ENCODE results near the gene TGFBR1.

TGFBR1 gene

DNA sequence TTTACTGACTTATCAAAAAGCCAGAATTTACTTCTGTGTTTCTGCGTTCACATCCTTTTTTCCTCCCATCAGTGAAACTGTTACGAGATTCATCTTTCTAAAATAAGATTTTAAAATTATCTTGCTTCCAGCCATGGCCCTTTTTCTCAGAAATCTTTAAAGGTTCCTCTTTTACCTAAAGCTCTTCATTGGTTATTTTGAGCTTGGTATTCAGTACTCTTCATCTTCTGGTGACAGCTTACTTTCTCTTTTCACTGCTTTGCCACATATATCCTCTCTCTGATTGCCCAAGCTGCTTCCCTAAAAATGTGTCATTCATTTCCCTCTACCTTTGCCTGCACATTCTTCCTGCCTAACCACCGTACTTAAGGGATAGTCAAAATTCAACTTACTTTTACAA is 32.3 kb downstream of the TGFBR1 start:
- DNase-seq (ENCODE audit: low read depth) = no peak

DNA sequence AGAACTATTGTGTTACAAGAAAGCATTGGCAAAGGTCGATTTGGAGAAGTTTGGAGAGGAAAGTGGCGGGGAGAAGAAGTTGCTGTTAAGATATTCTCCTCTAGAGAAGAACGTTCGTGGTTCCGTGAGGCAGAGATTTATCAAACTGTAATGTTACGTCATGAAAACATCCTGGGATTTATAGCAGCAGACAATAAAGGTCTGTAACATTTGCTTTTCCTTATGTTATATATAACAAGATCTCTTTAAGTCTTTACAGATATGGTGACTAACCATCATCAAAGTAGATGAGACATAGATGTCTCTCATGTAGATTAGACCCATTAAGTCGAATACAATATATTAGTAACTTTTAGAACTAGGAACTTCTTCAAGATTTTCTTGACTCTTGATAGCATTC is 33.0 kb downstream of the TGFBR1 start:
- DNase-seq (ENCODE audit: low read depth) = no peak

DNA sequence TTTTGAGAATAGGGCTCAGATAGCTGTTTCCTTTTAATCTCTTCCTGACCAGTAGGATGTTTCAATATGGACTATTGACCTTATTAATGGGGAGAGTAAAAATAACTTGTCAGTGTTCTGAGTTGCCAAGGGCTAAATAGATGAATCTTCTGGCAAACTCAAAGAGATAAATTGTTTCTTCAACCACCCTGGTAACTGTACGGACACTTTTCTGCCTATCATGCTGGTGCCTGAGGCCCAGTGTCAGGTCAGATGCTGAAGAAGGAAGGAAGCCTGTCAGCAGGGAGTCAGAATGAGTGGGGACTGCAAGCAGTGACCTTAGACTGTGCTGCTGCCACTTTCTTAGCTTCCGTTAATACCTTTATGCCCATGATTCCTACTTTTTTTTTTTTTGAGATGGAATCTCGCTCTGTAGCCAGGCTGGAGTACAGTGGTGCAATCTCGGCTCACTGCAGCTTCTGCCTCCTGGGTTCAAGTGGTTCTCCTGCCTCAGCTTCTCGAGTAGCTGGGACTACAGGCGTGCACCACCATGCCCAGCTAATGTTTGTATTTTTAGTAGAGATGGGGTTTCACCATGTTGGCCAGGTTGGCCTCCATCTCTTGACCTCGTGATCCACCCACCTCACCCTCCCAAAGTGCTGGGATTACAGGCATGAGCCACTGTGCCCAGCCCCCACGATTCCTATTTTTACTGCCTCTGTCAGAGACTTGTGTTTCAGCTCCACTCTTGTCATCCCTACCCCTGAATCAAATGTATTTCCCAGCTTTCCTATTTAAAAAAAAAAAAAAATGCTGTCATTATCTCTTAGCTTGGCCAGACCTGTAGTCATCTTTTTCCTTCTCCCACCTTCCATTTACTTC is 33.7 kb downstream of the TGFBR1 start:
- DNase-seq (ENCODE audit: low read depth) = no peak

DNA sequence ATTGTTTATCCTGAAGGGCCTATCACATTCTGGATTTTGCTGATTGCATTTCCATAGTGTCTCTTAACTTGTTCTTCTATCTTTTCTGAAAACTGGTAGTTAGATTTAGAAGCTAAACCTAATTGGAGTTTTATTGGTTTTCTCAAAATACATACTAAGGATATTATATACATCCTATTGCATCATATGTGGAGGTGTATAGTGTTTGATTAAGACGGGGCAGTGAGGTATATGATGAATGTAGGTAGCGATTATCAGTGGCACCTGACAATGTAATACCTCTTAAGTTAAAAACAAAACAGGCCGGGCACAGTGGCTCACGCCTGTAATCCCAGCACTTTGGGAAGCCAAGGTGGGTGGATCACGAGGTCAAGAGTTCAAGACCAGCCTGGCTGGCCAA is 35.0 kb downstream of the TGFBR1 start:
- no peak for DNase-seq (ENCODE audit: low read depth)

DNA sequence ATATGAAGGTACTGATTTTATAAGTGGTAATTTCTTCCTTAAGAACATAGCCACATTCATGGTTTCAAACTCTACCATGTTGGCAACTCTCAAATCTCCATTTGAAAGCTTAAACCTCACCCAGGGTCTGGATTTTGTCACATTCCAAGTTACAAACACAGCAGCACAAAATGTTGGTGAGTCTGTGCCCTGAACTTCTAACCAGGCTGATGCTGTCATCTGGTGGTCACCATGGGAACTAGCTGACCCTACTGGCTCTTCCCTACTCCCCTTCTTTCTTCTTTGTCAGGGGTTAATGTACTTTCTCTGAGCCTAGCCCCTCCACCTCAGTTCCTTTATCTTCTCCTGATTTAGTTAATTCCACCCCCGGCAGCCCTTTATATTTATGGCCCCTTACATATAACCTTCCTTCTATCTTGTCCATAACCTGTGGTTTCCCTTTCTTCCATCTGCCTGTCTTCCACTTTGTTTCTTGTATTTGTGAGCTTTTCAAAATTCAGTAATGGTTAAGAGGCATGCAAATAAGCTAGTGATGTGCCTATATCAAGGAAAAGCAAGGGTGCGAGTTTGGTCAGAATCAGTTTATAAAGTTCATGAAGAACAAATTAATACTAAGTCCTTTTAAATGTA is 35.9 kb downstream of the TGFBR1 start:
- DNase-seq (ENCODE audit: low read depth) = peak; percentile 15

DNA sequence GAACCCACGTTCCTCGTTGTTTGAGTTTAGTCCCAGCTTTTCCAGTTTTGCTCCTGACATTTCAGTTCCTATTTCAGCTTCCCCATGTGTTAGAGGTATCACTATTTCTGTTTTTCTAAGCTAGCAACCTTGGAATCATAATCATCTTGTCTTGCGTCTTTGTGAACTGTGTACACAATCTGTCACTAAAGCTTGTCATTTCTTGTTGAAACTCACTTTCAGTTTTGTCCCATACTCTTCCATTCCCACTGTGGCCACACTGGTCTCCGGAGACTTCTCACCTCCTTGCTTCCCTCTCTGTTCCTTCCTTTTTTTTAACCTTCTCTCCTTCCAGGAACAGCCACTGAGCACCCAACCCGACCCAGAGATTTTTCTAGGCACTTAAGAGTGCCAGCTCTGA is 36.9 kb downstream of the TGFBR1 start:
- no peak for DNase-seq (ENCODE audit: low read depth)

DNA sequence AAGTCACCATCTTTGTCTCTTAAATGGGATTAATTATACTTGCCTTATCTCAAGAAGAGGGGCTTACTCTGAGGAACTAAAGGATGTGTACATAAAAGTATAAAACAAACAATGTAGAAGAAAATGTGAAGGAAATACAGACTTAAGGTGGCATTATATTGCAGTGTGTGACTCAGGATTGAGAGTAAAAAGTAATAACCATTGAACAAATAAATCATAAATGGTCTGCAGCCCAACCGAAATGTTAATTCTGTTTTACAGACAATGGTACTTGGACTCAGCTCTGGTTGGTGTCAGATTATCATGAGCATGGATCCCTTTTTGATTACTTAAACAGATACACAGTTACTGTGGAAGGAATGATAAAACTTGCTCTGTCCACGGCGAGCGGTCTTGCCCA is 37.4 kb downstream of the TGFBR1 start:
- no peak for DNase-seq (ENCODE audit: low read depth)

DNA sequence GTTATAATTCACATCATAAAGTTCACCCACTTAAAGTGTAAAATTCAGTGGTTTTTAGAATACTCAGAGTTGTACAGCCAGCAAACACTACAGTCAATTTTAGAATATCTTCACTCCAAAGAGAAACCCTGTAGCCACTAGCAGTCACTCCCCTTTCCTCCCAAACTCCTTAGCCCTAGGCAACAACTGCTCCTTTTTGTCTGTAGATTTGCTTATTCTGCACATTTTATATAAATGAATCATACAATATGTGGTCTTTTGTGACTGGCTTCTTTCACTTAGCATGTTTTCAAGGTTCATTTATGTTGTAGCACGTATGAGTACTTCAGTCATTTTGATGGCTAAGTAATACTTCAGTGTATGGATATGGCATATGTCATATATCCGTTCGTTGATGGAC is 38.7 kb downstream of the TGFBR1 start:
- no peak for DNase-seq (ENCODE audit: low read depth)

DNA sequence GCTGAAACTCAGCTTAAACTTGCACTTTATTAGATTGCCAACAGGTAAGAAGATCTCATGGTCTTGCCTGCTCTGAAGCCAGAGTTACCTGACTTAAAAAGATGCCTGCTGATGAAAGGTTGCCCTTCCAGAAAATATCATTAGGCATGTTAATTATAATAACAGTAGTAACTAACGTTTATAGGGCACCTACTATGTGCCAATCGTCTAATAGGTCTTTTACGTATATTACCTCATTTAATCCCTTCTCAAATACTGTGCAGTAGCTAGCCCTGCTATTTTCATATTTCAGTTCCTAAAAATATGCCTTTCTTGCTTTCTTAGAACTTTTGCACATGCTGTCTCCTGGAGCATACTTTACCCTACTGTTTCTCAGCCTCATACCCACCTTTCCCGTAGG is 40.1 kb downstream of the TGFBR1 start:
- no peak for DNase-seq (ENCODE audit: low read depth)

DNA sequence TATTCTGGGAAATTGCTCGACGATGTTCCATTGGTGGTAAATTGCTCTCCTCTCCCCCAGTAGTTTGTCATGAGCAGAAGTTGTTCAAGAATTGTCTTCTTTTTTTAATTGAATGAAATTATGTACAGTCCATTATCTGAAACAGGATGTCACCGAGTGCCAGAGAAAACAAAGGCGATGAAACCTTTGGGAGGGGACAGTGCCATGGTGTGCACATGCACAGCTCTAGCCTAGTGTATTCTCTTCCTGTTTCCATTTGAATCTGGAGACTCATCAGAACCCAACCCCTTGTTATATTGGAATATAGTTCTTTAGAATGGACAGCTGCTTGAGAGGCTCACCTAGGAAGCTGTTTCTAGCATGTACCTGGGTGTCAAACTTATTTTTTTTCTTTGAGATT is 41.7 kb downstream of the TGFBR1 start:
- no peak for DNase-seq (ENCODE audit: low read depth)

DNA sequence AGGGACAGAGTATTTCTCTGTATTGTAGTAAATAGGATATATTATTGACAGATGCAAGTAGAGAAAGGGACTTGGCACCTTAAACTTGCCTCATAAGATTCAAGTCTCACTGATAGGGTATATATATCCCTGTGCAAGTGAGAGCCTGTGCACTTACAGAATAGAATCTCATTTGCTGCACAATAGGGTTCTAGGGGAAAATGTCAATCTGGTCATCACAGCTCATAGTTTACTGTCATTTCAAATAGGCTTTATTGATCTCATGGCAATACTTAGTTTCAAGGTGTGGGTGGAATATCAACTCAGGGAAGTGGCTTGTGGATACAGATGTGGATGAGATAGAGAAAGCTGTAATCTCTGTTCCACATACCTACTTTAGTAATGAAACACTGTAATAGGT is 42.3 kb downstream of the TGFBR1 start:
- DNase-seq (ENCODE audit: low read depth) = no peak

DNA sequence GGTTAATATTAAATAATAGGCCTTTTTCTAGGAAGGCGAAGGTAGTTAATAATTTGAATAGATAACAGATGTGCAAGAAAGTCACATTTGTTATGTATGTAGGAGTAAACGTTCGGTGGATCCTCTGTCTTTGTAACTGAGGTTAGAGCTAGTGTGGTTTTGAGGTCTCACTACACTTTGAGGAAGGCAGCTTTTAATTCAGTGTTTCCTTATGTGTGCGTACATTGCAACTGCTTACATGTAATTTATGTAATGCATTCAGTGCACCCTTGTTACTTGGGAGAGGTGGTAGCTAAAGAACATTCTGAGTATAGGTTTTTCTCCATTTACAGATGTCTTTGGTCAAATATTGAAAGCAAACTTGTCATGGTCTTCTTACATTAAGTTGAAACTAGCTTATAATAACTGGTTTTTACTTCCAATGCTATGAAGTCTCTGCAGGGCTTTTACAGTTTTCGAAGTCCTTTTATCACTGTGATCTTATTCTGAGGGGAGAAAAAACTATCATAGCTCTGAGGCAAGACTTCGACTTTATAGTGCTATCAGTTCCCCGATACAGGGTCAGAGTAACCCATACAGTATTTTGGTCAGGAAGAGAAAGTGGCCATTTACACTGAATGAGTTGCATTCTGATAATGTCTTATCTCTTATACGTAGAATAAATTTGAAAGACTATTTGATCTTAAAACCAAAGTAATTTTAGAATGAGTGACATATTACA is 45.7 kb downstream of the TGFBR1 start:
- DNase-seq (ENCODE audit: low read depth) = no peak

DNA sequence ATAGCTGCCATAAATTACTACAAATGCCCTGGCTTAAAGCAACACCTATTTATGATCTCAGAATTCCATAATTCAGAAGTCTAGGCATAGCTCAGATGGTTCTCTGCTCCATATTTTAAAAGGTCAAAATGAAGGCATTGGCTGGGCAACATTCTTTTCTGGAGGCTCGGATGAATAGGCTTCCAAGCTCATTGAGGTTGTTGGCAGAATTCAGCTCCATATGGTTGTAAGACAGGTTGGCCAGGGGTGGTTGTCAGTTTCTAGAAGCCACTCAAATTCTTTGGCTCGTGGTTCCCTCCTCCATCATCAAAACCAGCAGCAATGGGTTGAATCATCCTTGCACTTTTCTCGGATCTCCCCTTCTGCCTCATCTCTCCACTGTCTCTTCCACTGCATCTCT is 49.4 kb downstream of the TGFBR1 start:
- DNase-seq (ENCODE audit: low read depth) = no peak

DNA sequence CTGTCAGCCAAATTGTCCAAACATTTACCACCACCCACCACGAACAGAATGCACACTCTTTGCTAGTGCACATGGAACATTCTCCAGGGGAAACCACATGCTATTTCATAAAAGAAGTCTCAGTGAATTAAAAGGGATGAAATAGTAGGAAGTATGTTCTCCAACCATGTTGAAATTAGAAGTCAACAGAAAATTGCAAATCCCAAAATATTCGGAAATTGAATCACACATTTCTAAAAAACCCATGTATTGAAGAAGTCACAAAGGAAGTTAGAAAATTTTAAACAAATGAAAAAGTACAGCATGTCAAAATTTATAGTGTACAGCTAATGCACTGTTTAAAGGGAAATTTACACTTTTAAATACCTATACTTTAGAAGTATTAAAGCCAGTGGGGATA is 50.8 kb downstream of the TGFBR1 start:
- no peak for DNase-seq (ENCODE audit: low read depth)

DNA sequence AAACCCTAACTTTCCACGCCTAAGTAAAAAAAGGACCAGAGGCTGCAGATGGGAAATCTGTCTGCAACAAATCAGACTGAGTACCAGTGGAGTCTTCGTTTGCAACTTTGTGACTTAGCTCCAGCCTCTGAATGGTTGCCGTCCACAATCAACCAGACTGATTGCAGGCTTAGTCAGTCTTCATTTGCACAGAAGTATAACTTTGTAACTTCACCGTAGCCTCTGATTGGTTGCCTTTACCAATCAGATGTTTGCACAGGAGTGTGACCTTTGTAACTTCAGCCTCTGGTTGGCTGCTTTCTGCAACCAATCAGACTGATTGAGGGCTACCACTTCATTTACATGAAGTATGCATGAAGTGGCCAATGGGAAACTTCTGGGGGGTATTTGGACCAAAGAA is 53.7 kb downstream of the TGFBR1 start:
- no peak for DNase-seq (ENCODE audit: low read depth)

DNA sequence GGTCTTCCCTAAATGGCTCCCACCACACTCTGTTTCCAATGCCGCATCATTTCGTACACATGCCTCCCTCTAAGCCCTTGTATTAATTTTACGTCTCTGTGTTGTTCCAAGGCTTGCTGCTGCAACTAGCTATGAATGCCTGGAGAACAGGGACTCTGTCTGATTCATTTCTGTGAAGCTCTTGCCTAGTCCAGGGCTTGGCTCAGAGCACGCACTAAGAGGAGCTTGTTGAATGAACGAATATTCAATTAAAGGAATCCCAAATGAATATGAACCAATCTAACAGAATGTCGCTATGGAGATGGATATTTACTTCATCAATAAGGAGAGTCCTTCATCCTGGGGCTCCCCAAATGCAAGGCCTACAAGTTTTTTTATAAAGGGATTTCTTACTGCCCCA is 55.3 kb downstream of the TGFBR1 start:
- no peak for DNase-seq (ENCODE audit: low read depth)

DNA sequence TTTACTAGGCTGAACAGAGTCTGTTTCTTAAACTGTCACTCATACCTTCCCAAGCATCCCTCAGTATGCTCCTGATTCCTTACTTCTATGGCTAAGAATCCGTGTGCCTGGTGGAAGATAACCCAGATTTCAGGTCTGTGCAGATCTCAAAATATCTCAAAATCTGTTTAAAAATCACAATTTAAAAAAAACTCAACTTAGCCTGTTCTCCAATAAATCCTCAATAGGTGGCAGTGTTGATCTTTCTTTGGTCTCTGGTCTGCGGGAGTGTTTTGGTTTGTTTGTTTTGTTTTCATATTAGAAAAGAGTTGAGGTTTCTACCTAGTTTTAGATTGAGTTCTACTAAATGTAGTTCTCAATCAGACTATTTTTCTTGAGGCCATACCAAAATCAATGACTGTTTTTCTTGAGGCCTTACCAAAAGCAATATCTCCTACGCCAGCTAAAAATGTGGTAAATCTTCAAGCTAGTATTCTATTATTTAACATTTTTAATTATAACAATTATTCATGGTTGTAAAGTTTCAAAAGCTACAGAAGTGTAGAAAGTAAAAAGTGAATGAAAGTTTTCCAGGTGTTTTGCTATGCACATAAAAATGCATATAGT is 57.9 kb downstream of the TGFBR1 start:
- DNase-seq (ENCODE audit: low read depth) = no peak

DNA sequence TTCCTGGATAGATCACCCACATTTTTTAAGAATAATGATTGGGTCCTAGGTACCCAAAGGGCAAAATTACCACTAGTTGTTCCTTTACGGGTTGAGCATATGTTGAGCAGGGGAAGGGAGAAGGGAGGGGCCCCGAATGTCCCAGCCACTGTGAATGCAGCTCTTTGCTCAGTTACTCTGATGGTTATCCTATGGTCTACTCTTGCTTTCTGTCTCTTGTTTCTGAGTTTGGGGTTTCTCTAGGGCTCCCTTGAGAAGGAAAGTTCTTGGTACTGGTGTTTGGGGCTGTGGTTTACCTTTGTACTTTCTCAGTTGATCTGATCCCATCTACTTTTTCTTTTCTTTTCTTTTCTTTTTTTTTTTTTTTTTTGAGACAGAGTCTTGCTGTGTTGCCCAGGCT is 61.2 kb downstream of the TGFBR1 start:
- no peak for DNase-seq (ENCODE audit: low read depth)

DNA sequence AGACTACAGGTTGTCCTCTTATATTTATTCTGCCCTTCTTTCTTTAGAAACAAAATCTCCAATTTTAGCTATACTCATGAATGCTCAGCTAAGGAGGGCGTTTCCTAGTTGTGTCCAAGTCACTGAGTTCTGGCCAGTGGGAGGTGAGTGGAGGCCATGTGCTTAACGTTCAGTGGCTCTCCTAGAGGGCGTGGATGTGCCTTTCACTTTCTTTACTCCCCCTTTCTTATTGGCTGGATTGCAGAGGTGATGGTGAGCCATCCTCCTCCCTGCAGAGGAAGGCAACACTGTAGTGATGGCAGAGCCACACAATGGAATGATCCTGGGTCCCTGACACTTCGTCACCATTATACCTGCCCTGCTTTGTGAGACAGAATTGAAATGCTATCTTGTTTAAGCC is 62.2 kb downstream of the TGFBR1 start:
- DNase-seq (ENCODE audit: low read depth) = no peak

DNA sequence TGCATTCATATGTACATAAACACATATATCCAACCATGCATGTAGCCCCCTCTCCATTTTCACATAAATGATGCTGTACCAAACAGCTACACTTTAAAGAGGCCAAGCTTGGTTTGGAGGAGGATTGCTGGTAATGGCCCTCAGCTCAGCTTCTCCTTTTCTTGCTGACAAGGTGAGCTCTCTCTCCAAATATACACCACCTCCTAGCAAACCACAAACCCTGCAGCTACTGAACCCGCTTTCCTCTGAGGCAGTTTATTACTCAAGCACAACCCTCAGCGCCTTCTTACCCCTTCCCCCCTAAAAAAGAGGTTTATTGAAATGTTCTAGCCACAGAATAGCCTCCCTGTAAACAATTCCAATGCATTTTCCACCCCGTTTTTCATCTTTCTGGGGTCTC is 62.8 kb downstream of the TGFBR1 start:
- DNase-seq (ENCODE audit: low read depth) = no peak

DNA sequence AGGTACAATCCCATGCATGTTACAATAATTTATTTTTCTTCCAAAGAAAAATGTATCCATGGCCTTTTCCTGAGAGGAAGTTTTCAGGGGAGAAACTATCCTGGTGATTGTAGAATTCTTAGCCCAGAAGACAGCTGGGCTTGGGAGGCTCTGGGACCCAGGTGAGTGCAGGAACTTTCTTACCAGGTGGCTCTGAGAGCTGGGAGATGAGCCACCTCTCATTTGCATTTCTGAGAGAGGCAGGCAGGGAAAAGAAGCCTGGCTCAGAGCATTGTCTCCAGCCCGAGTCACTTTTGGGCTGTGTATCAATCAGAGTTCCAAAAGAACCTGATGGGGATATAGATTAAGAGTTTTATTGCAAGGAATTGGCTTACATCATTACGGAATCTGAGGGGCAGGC is 64.2 kb downstream of the TGFBR1 start:
- DNase-seq (ENCODE audit: low read depth) = no peak

DNA sequence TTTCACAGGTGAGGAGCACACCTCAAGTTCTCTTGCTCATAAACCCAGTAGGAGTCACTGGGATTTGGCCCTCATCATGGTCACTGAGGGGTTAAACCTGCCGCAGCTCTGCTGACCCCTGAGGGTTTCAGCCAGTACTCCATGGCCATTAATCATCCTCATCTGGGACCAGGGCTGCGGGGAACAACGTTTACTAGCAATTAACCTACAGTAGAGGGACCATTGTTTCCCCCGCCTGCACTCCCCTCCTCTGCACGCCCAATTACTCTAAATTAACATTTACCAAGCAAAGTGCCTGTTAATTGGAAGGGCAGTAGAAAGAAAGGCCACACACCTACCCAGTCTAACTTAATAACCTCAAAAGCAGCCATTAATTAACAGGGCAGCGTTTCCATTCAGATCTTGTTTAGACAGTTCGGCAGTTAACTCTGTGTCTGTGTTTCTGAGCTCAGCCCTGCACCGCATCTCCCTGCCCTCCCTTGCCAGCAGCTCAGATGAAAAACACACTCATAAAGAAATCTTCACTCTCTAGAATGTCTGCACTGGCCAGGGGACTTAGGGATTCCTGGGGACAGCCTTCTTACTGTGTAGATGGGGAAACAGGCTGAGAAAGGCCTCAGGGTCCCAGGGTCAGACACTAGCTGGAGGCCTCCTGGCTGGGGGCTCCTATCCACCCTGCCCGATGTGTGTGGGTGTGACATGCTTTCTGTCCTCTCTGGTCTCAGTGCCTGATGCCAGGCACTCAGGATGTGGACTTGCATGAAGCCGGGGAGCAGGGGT is 65.3 kb downstream of the TGFBR1 start:
- no peak for DNase-seq (ENCODE audit: low read depth)
